ENCODE data around the gene CNOT6.

GRCh38 chr5:180618487-180618828 lies 124.3 kb downstream of the CNOT6 start:
- TF ChIP-seq CTCF (IDR thresholded peaks at IDR 0.05) (no peak), POLR2A (IDR thresholded peaks at IDR 0.05) (no peak)

All from transverse colon (tissue), 3 donors.